ENCODE results near the gene TAAR1.

GRCh38 chr6:132659082-132659481 lies at the start of gene TAAR1:
- TF ChIP-seq CTCF (IDR thresholded peaks at IDR 0.05): no peak
- no peak for TF ChIP-seq POLR2AphosphoS5 (IDR thresholded peaks at IDR 0.05)

Data from sigmoid colon (tissue), 4 donors.